Breast epithelium (tissue), 4 donors: ENCODE measurements around the gene SLC8B1. TPM values are rescaled to one million over a fixed set of nuclear protein-coding genes. Genes with fewer than 3 reads are reported as not detected.

ENCODE experiments used
- DNase-seq, 2 donors: peaks; one replicate each; pipeline ENCODE4 v3.0.0-alpha.2; 2019; ENCODE audit warnings: low spot score in 2 of 2
- H3K27ac ChIP-seq, 2 donors: fragments of 200-600 bp; sonication (generic) in 1 of 2; one replicate each; pipeline ENCODE4 v1.5.1; 2016 to 2019; ENCODE audit warnings: mild to moderate bottlenecking in 1 of 2
- H3K27me3 ChIP-seq, 2 donors: fragments of 200-600 bp; sonication (generic) in 1 of 2; one replicate each; pipeline versions ENCODE4 v1.5.1 to v1.6.0; 2017 to 2019; ENCODE audit warnings: control low read depth in 1 of 2, mild to moderate bottlenecking in 1 of 2
- H3K36me3 ChIP-seq: fragments of 200-600 bp; one replicate; pipeline ENCODE4 v1.5.1; 2019
- H3K4me1 ChIP-seq, 2 donors: fragments of 200-600 bp; sonication (generic); one replicate each; pipeline ENCODE4 v1.5.1; 2016 to 2019; ENCODE audit warnings: control low read depth in 1 of 2
- H3K4me3 ChIP-seq, 3 donors: fragments of 200-600 bp; sonication (generic); 1 replicate in 2 of 3; 2 replicates in 1 of 3; pipeline ENCODE4 v1.5.1; 2016 to 2019; ENCODE audit warnings: mild to moderate bottlenecking in 3 of 3, moderate library complexity in 2 of 3
- H3K9me3 ChIP-seq, 2 donors: fragments of 200-600 bp; sonication (generic) in 1 of 2; one replicate each; pipeline ENCODE4 v1.5.1; 2016 to 2019; ENCODE audit warnings: control low read depth in 1 of 2
- CTCF ChIP-seq, 3 donors: fragments of 450-650 bp; IDR thresholded peaks; one replicate each; pipeline ENCODE4 v1.5.1; 2016 to 2017; ENCODE audit warnings: antibody characterized with exemption in 3 of 3, mild to moderate bottlenecking in 3 of 3, moderate library complexity in 3 of 3
- POLR2A ChIP-seq: fragments of 450-650 bp; IDR thresholded peaks from one replicate; pipeline ENCODE4 v1.6.1; 2016; ENCODE audit warnings: antibody characterized with exemption, mild to moderate bottlenecking, moderate library complexity
- POLR2AphosphoS5 ChIP-seq, 3 donors: sonication (generic); formaldehyde crosslinking; IDR thresholded peaks; one replicate each; pipeline ENCODE4 v1.6.1; 2017; ENCODE audit warnings: antibody characterized with exemption in 3 of 3
- intact Hi-C: fragments of 100-400 bp; cut with DNase I; formaldehyde crosslinking; loops from one replicate; pipeline ENCODE4 v1.15.1; 2023; ENCODE audit warnings: low total_unique reads
- total RNA-seq, 3 donors: library from RNA; depleted of rRNA; stranded (reverse); fragments of >200 nt; gene quantifications; one replicate each; pipeline ENCODE4 v1.1.0, GENCODE V29; 2016

Gene SLC8B1
- total RNA-seq, 3 donors from 2014 or later = 32.6 to 36.1 (median 35.4) TPM

GRCh38 chr12:113314121-113314529, 20.8 kb downstream of the SLC8B1 start:
- H3K36me3 ChIP-seq = peaks cover 15% of the 10 kb centered on the region
- intact Hi-C loops = no loop called here
- no peak overlapping the region for H3K4me3 ChIP-seq
- H3K4me1 ChIP-seq = no peaks in the 10 kb centered on the region
- TF ChIP-seq POLR2AphosphoS5 (IDR thresholded peaks at IDR 0.05) (no peak), POLR2A (no peak), CTCF (IDR thresholded peaks at IDR 0.05) (no peak)
- no peaks in the 10 kb centered on the region for H3K9me3 ChIP-seq
- no peak for DNase-seq
- no peaks in the 10 kb centered on the region for H3K27me3 ChIP-seq
- no peak overlapping the region for H3K27ac ChIP-seq

GRCh38 chr12:113310489-113310888, 24.4 kb downstream of the SLC8B1 start:
- H3K9me3 ChIP-seq = no peaks in the 10 kb centered on the region
- peaks cover 18% of the 10 kb centered on the region for H3K36me3 ChIP-seq
- H3K4me1 ChIP-seq = no peaks in the 10 kb centered on the region
- no peak overlapping the region for H3K4me3 ChIP-seq
- no peak overlapping the region for H3K27ac ChIP-seq
- DNase-seq = no peak
- intact Hi-C loops = no loop called here
- no peaks in the 10 kb centered on the region for H3K27me3 ChIP-seq
- TF ChIP-seq POLR2AphosphoS5 (IDR thresholded peaks at IDR 0.05) (no peak), CTCF (IDR thresholded peaks at IDR 0.05) (no peak), POLR2A (no peak)

- Histone ChIP-seq H3K27ac (no peak overlapping the region), H3K27me3 (no peaks in the 10 kb centered on the region), H3K9me3 (no peaks in the 10 kb centered on the region), H3K36me3 (peaks cover 10% of the 10 kb centered on the region), H3K4me3 (no peak overlapping the region), H3K4me1 (no peaks in the 10 kb centered on the region)
- TF ChIP-seq POLR2A (no peak), POLR2AphosphoS5 (IDR thresholded peaks at IDR 0.05) (no peak), CTCF (IDR thresholded peaks at IDR 0.05) (no peak)
- DNase-seq = no peak
- intact Hi-C loops = no loop called here
These were observed 28.5 kb downstream of the SLC8B1 start for GRCh38 chr12:113306382-113306781.

GRCh38 chr12:113305281-113305856, 29.5 kb downstream of the SLC8B1 start:
- no peaks in the 10 kb centered on the region for H3K27me3 ChIP-seq
- H3K4me3 ChIP-seq = no peak overlapping the region
- DNase-seq = no peak
- peaks cover 10% of the 10 kb centered on the region for H3K36me3 ChIP-seq
- no peaks in the 10 kb centered on the region for H3K9me3 ChIP-seq
- intact Hi-C loops = no loop called here
- no peaks in the 10 kb centered on the region for H3K4me1 ChIP-seq
- TF ChIP-seq CTCF (IDR thresholded peaks at IDR 0.05) (no peak), POLR2AphosphoS5 (IDR thresholded peaks at IDR 0.05) (no peak), POLR2A (no peak)
- no peak overlapping the region for H3K27ac ChIP-seq

- DNase-seq = no peak
- Histone ChIP-seq H3K27me3 (no peaks in the 10 kb centered on the region), H3K4me3 (no peak overlapping the region), H3K27ac (no peak overlapping the region), H3K36me3 (peaks cover 5% of the 10 kb centered on the region), H3K4me1 (peaks cover 7 to 10% of the 10 kb centered on the region in 2 donors), H3K9me3 (no peaks in the 10 kb centered on the region)
- TF ChIP-seq POLR2A = no peak
- intact Hi-C loops = no loop called here
These were observed 31.8 kb downstream of the SLC8B1 start for GRCh38 chr12:113302886-113303640.
